NCI-H226 (cell line): Measurements from ENCODE around the gene PRIMA1.

ENCODE experiments used
- DNase-seq: peaks from one replicate; pipeline ENCODE4 v3.0.0-alpha.2; 2015

PRIMA1 gene

GRCh38 chr14:93793555-93794324 lies 5.5 kb upstream of the PRIMA1 start:
- DNase-seq, result no peak

GRCh38 chr14:93792391-93792790 lies 4.1 kb upstream of the PRIMA1 start:
- no peak for DNase-seq

GRCh38 chr14:93790966-93791365 lies 2.7 kb upstream of the PRIMA1 start:
- no peak for DNase-seq

GRCh38 chr14:93789228-93790130 lies 1.2 kb upstream of the PRIMA1 start:
- DNase-seq, result no peak

GRCh38 chr14:93788543-93789227 lies 400 bp upstream of the PRIMA1 start:
- no peak for DNase-seq

GRCh38 chr14:93787465-93788292 lies 606 bp downstream of the PRIMA1 start:
- DNase-seq, result no peak

- DNase-seq, result no peak
These were observed 2.9 kb downstream of the PRIMA1 start for GRCh38 chr14:93785423-93785822.

- no peak for DNase-seq
These were observed 3.4 kb downstream of the PRIMA1 start for GRCh38 chr14:93784878-93785277.

- DNase-seq, result no peak
These were observed 7.4 kb downstream of the PRIMA1 start for GRCh38 chr14:93780813-93781400.

- DNase-seq, result no peak
These were observed 9.2 kb downstream of the PRIMA1 start for GRCh38 chr14:93778856-93779629.

- no peak for DNase-seq
These were observed 9.8 kb downstream of the PRIMA1 start for GRCh38 chr14:93778453-93778852.

- no peak for DNase-seq
These were observed 12.5 kb downstream of the PRIMA1 start for GRCh38 chr14:93775744-93776143.

GRCh38 chr14:93775158-93775557 lies 13.1 kb downstream of the PRIMA1 start:
- no peak for DNase-seq

- no peak for DNase-seq
These were observed 16.0 kb downstream of the PRIMA1 start for GRCh38 chr14:93772263-93772662.

- no peak for DNase-seq
These were observed 22.3 kb downstream of the PRIMA1 start for GRCh38 chr14:93765970-93766369.

- DNase-seq, result no peak
These were observed 23.1 kb downstream of the PRIMA1 start for GRCh38 chr14:93765155-93765554.

GRCh38 chr14:93764211-93764659 lies 24.1 kb downstream of the PRIMA1 start:
- no peak for DNase-seq

- DNase-seq, result no peak
These were observed 28.5 kb downstream of the PRIMA1 start for GRCh38 chr14:93759719-93760307.

GRCh38 chr14:93757206-93757605 lies 31.1 kb downstream of the PRIMA1 start:
- no peak for DNase-seq

- DNase-seq, result no peak
These were observed 34.6 kb downstream of the PRIMA1 start for GRCh38 chr14:93753647-93754046.
